ENCODE measurements around the gene WDFY4.

GRCh38 chr10:48838834-48839233, 154.2 kb downstream of the WDFY4 start:
- TF ChIP-seq, protein P1, sequence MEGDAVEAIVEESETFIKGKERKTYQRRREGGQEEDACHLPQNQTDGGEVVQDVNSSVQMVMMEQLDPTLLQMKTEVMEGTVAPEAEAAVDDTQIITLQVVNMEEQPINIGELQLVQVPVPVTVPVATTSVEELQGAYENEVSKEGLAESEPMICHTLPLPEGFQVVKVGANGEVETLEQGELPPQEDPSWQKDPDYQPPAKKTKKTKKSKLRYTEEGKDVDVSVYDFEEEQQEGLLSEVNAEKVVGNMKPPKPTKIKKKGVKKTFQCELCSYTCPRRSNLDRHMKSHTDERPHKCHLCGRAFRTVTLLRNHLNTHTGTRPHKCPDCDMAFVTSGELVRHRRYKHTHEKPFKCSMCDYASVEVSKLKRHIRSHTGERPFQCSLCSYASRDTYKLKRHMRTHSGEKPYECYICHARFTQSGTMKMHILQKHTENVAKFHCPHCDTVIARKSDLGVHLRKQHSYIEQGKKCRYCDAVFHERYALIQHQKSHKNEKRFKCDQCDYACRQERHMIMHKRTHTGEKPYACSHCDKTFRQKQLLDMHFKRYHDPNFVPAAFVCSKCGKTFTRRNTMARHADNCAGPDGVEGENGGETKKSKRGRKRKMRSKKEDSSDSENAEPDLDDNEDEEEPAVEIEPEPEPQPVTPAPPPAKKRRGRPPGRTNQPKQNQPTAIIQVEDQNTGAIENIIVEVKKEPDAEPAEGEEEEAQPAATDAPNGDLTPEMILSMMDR (conservative IDR thresholded peaks at IDR 0.05), result no peak
- no peak for TF ChIP-seq EZH2 (IDR thresholded peaks at IDR 0.05; ENCODE audit: low read depth)

All from PC-9 (cell line).